Activated T-cell treated with anti-CD3 and anti-CD28 coated beads for 48 hours (primary cell): ENCODE data around the gene RALGPS1.

Source experiments
- DNase-seq: peaks from one replicate; pipeline ENCODE4 v3.0.0-alpha.2; 2020; ENCODE audit warnings: low read depth

RALGPS1 gene

GRCh38 chr9:126914458-126915280 lies at the start of gene RALGPS1:
TSS of gene RALGPS1 (plus strand) at chr9:126914782. CDS start at chr9:126962290, 47,508 bp downstream.
- DNase-seq: peak; percentile 85

GRCh38 chr9:126869368-126869767 lies 45.2 kb upstream of the RALGPS1 start:
- DNase-seq: no peak

GRCh38 chr9:126872516-126872915 lies 42.1 kb upstream of the RALGPS1 start:
- DNase-seq: no peak

- DNase-seq: no peak
Measured at GRCh38 chr9:126874546-126875314, 39.9 kb upstream of the RALGPS1 start.

GRCh38 chr9:126875756-126876510 lies 38.6 kb upstream of the RALGPS1 start:
- DNase-seq: no peak

- no peak for DNase-seq
Measured at GRCh38 chr9:126876531-126876930, 38.1 kb upstream of the RALGPS1 start.

- DNase-seq: no peak
Measured at GRCh38 chr9:126877418-126877817, 37.2 kb upstream of the RALGPS1 start.

- no peak for DNase-seq
Measured at GRCh38 chr9:126879288-126879687, 35.3 kb upstream of the RALGPS1 start.

GRCh38 chr9:126880226-126880946 lies 34.2 kb upstream of the RALGPS1 start:
- DNase-seq: no peak

- DNase-seq: no peak
Measured at GRCh38 chr9:126880947-126881332, 33.6 kb upstream of the RALGPS1 start.

GRCh38 chr9:126882746-126883145 lies 31.8 kb upstream of the RALGPS1 start:
- no peak for DNase-seq

GRCh38 chr9:126883636-126884035 lies 30.9 kb upstream of the RALGPS1 start:
- no peak for DNase-seq

- DNase-seq: no peak
Measured at GRCh38 chr9:126885131-126885641, 29.4 kb upstream of the RALGPS1 start.

GRCh38 chr9:126886034-126886822 lies 28.4 kb upstream of the RALGPS1 start:
- DNase-seq: no peak

- DNase-seq: no peak
Measured at GRCh38 chr9:126886897-126887296, 27.7 kb upstream of the RALGPS1 start.

GRCh38 chr9:126891676-126892075 lies 22.9 kb upstream of the RALGPS1 start:
- DNase-seq: no peak

GRCh38 chr9:126893079-126893478 lies 21.5 kb upstream of the RALGPS1 start:
- no peak for DNase-seq

GRCh38 chr9:126894052-126894603 lies 20.5 kb upstream of the RALGPS1 start:
- no peak for DNase-seq

GRCh38 chr9:126902210-126902609 lies 12.4 kb upstream of the RALGPS1 start:
- DNase-seq: no peak

GRCh38 chr9:126904586-126904985 lies 10.0 kb upstream of the RALGPS1 start:
- DNase-seq: no peak
